BJ (cell line): ENCODE data around the gene RAB6A. TPM values are rescaled to one million over a fixed set of nuclear protein-coding genes. Genes with fewer than 3 reads are reported as not detected.

ENCODE experiments used
- CTCF ChIA-PET: fragments of 350-600 bp; formaldehyde crosslinking; extraction: SDS; loops from one replicate; lab custom pipeline; 2021; ENCODE audit warnings: antibody characterized with exemption, inconsistent platforms; lab: Yijun Ruan, JAX
- POLR2A ChIA-PET: fragments of 300-600 bp; sonication (Branson Sonifier 250); formaldehyde crosslinking; extraction: SDS; loops from one replicate; lab custom pipeline; 2021; ENCODE audit warnings: antibody characterized with exemption; lab: Charles Lee
- DNase-seq: peaks from one replicate; pipeline ENCODE4 v3.0.0-alpha.2; 2011; ENCODE audit warnings: low read depth
- H3K27me3 ChIP-seq: 2 replicates; pipeline ENCODE4 v1.6.0; 2011; ENCODE audit warnings: low read length; ENCODE audit not compliant: control insufficient read depth, insufficient read depth
- H3K36me3 ChIP-seq: 2 replicates; pipeline ENCODE4 v1.5.1; 2011; ENCODE audit warnings: low read length; ENCODE audit not compliant: control insufficient read depth, insufficient read depth
- H3K4me3 ChIP-seq: 2 replicates; pipeline ENCODE4 v1.5.1; 2011; ENCODE audit warnings: low read depth, mild to moderate bottlenecking, control low read depth, low read length
- polyA plus RNA-seq: library from polyadenylated mRNA; depleted of rRNA; stranded (reverse); fragments of >200 nt; gene quantifications from 2 replicates; pipeline ENCODE4 v1.2.3, GENCODE V29; 2011
- TF ChIP-seq, protein P1 (sequence below): IDR thresholded peaks from 2 replicates; pipeline ENCODE4 v1.5.1; 2011; ENCODE audit warnings: low read depth, mild to moderate bottlenecking, control low read depth, inconsistent platforms, low read length, moderate library complexity; ENCODE audit not compliant: insufficient read depth

RAB6A gene
- polyA plus RNA-seq, 1 experiment: 73.5 TPM

GRCh38 chr11:73726825-73727224 is 34.0 kb downstream of the RAB6A start:
- TF ChIP-seq, protein P1, sequence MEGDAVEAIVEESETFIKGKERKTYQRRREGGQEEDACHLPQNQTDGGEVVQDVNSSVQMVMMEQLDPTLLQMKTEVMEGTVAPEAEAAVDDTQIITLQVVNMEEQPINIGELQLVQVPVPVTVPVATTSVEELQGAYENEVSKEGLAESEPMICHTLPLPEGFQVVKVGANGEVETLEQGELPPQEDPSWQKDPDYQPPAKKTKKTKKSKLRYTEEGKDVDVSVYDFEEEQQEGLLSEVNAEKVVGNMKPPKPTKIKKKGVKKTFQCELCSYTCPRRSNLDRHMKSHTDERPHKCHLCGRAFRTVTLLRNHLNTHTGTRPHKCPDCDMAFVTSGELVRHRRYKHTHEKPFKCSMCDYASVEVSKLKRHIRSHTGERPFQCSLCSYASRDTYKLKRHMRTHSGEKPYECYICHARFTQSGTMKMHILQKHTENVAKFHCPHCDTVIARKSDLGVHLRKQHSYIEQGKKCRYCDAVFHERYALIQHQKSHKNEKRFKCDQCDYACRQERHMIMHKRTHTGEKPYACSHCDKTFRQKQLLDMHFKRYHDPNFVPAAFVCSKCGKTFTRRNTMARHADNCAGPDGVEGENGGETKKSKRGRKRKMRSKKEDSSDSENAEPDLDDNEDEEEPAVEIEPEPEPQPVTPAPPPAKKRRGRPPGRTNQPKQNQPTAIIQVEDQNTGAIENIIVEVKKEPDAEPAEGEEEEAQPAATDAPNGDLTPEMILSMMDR: no peak
- CTCF ChIA-PET: no interaction called here
- no peaks in the 10 kb centered on the region for H3K36me3 ChIP-seq
- DNase-seq: no peak
- H3K4me3 ChIP-seq: no peak overlapping the region
- no peaks in the 10 kb centered on the region for H3K27me3 ChIP-seq
- POLR2A ChIA-PET: no interaction called here

DNA sequence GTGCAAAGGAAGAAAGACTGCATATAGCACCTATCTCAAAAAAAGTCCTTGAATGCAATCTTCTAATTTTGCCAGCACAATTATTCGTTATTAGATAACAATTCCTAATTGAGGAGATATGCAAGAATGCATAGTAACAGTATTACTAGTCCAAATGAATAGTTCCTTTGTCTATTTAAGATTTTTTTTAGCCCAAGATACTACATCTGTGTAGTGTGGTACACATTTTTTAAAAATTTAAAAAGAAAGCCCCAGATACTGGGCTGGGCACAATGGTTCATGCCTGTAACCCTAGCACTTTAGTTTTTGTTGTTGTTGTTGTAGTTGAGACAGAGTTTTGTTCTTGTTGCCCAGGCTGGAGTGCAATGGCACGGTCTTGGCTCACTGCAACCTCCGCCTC is 43.7 kb downstream of the RAB6A start:
- H3K4me3 ChIP-seq: no peak overlapping the region
- CTCF ChIA-PET: interaction anchor here (1.9 kb wide), 1 partner anchor 57 kb away, joined by 4 read pairs; no protein-coding TSS in a partner anchor
- no peak for DNase-seq
- POLR2A ChIA-PET: no interaction called here
- TF ChIP-seq, protein P1: no peak
- no peaks in the 10 kb centered on the region; the same call in 1 of the 2 replicates for H3K36me3 ChIP-seq
- no peaks in the 10 kb centered on the region for H3K27me3 ChIP-seq

DNA sequence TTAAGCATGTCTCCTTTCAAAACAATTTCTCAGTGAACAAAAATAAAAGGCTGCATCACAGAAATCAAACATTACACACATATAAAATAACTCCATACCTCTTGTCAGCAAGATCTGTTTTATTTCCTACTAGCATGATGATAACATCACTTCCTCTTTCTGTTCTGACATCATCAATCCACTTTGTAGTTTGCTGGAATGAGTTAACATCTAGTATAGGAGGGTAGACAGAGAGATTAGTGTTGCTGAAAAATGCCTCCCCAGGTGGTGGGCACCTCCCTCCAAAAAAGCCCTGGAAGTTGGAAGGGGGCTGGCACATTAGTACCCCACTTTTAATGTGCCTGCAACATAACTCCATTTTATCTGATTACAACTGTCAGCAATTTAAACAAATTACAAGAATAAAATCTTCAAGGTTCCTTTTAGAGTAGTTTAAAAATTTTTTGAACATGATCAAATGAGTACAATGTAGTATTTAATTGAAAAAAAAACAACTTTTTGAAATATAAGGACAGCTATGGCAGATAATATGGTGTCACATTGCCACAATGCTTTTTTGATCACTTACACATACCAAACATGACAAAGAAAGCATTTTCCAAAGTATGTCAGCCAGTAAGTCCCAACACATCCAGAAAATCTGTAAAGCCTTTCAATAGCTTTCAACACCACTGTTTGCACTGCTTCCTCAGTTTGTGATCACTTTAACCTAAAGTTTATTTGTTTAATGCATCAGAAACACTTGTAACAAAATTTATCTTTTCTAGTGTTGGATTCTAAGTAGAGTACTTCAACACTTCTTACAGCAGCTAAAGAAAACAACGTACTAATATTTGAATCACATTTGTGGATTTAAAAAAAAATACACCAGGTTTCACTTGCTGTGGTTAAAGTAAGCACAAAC is 44.5 kb downstream of the RAB6A start:
- DNase-seq: no peak
- H3K36me3 ChIP-seq: no peaks in the 10 kb centered on the region; the same call in 1 of the 2 replicates
- TF ChIP-seq, protein P1: no peak
- ChIA-PET CTCF (no interaction called here), POLR2A (no interaction called here)
- H3K4me3 ChIP-seq: no peak overlapping the region
- H3K27me3 ChIP-seq: no peaks in the 10 kb centered on the region

DNA sequence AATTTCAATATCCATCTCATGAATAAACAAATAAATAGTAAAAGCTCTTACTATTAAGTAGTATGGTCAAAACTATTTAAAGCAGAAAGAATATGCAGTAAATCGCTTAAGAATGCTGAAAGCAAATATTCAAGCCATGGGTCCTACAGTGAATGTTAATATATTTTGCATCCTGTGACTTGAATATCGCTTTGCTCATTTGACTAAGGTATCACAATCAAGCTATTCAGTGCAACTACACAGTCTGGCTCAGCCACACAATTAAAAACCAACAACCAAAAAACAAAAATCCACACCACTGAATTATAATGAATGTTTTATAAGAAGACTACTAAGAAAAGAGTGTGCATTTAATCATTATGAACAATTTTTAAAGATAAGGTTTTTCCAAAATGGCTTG is 45.3 kb downstream of the RAB6A start:
- ChIA-PET CTCF (no interaction called here), POLR2A (no interaction called here)

DNA sequence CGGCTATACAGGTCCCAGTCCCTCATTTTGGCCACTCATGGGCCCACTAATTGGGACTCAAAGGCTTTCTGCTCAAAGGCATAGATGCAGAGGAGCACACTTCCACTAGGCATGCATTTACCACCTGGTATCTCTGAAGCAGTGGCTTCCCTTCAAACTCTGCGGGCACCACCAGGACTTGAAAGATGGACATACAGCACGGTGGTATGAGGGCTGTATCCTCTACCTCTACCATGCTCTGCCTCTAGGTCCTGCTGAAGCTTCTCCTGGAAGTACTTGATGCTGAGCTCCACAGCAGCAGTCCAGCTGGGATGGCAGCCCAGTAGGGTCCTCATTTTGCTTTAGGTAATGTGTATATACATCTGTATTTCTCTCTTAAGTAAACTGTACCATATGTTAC is 49.9 kb downstream of the RAB6A start:
- Histone ChIP-seq H3K27me3 (no peaks in the 10 kb centered on the region), H3K4me3 (no peak overlapping the region), H3K36me3 (peaks cover 4% of the 10 kb centered on the region)
- POLR2A ChIA-PET: no interaction called here
- CTCF ChIA-PET: no interaction called here
- TF ChIP-seq, protein P1: no peak
- no peak for DNase-seq

More for the DNA sequence above, 45.3 kb downstream of the RAB6A start:
- Histone ChIP-seq H3K4me3 (no peak overlapping the region), H3K36me3 (peaks cover 4% of the 10 kb centered on the region), H3K27me3 (no peaks in the 10 kb centered on the region)
- DNase-seq: no peak
- TF ChIP-seq, protein P1: no peak
